Left lobe of liver (tissue), 2 donors: ENCODE data around the gene FOXE1. TPM values are rescaled to one million over a fixed set of nuclear protein-coding genes. Genes with fewer than 3 reads are reported as not detected.

ENCODE experiments used
- ATAC-seq: fragments of 200-7000 bp; cut with Tn5 transposase; one replicate; pipeline ENCODE4 v1.9.1; 2020; ENCODE audit warnings: mild to moderate bottlenecking, moderate library complexity
- DNase-seq: peaks from one replicate; pipeline ENCODE4 v3.0.0-alpha.2; 2020; ENCODE audit warnings: low spot score
- total RNA-seq: library from RNA; stranded (reverse); gene quantifications from one replicate; pipeline ENCODE4 v1.2.1, GENCODE V29; 2021
- donor health status: DM: no; HTN: no; CAD: no; lungs with moderate emphysema.
- donor health status: DM: no; HTN: yes; CAD: no.

FOXE1 gene
- total RNA-seq, 1 donor from 2014 or later: not detected

DNA sequence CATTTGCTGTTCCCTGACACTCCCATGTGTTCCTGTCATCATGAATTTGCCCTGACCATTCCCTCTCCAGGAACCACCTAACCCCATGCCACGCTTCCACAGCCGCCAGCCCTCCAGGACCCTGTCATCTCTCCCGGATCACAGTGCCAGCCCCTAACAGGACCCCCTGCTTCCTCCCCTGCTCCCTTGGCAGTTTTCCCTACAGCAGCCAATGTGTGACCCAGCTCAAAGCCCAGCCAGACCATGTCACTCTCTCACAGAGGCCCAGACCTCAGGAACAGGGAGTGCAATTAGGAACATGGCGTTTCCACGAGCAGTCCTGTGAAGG is 8.1 kb downstream of the FOXE1 start:
- DNase-seq: no peak
- ATAC-seq: no peak

DNA sequence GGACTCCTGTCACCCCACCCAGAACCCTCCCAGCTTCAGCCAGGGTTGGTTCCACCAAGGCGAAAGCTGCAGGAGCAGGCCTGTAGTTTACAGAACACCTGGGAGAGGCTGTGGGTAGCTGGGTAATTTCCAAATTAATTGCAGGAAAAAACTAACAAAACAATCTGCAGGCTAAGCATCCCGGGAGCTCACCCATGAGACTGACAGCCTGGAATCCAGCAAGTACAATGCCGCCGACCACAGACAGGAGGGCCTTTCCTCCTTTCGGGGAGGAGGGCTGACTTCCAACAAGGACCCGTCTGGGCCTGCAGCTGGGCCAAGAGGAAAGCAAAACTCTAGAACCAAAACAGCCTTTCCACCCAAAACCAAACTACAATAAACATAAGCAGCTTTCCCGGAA is 10.3 kb downstream of the FOXE1 start:
- DNase-seq (no peak), ATAC-seq (no peak)

DNA sequence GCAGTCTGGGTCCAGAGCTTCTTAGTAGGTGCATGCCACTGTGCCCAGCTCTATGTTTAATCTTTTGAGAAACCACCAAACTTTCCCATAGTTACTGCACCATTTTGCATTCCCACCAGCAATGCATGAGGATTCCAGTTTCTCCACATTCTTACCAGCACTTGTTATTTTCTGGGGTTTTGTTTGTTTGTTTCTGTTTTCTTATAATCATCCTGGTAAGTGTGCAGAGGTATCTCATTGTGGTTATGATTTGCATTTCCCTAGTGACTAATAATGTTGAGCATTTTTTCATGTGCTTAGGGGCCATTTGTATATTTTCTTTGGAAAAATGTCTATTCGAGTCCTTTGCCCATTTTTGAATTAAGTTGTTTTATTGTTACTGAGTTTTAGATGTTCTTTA is 11.4 kb downstream of the FOXE1 start:
- DNase-seq: no peak
- ATAC-seq: no peak

DNA sequence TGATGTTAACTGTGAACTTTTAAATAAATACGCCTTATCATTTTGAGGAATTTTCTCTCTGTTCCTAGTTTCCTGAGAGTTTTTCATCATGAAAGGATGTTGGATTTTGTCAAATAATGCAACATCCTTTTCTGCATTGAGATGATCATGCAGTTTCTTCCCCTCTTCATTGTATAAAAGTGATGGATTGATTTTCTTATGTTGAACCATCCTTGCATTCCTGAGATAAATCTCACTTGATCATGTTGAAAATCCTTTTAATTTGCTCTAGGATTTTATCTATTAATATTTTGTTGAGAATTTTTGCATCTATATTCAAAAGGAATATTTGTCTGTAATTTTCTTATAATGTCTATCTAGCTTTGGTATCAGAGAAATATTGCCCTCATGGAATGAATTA is 13.3 kb downstream of the FOXE1 start:
- ATAC-seq (no peak), DNase-seq (no peak)

DNA sequence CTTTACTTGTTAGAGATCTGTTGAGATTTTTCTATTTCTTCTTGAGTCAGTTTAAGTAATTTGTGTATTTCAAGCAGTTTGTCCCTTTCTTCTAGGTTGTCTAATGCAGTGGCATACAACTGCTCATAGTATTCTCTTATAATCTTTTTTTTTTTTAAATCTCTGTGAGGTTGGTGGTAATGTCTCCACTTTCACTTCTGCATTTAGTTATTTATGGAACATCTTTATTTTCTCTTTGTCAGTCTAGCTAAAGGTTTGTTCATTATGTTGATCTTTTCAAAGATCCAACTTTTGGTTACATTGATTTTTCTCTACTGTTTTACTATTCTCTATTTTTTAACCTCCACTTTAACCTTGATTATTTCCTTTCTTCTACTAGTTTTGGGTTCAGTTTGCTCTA is 13.8 kb downstream of the FOXE1 start:
- no peak for ATAC-seq
- DNase-seq: no peak

DNA sequence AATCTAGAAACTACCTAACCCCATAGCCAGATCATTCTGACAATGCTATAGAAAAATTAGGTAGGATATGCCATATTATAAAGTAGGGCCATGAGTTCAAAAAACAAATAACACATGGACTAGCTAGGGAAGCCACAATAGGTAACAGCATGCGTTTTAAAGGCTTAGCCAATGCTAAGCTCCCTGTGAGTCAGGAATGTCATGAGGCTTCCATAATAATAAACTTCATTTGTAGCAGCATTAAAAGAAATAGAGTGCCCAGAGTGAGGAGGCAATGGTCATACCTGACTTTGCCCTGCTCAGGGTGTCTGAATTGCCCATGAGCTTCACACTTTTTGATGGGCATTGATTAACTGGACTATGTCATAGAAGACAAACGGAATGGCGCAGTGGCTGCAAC is 15.8 kb downstream of the FOXE1 start:
- DNase-seq: no peak
- no peak for ATAC-seq

DNA sequence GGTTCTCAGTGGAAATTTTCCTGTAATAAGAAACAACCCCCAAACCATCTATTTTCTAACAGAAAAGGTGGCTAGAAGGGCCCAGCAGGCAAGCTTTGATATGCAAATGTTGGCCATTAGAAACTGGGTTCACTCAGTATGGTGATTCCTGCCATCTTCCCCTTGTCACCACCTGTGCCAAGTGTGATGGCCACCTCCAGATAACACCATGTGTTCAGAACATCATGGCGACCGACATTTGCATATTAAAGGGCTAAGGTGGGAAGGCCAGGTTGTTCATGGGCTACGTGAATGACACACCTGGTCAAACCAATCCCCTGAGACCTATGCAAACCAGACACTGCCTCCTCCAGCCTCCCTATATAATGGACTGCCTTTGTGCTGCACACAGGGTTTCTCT is 20.4 kb downstream of the FOXE1 start:
- ATAC-seq (no peak), DNase-seq (no peak)

DNA sequence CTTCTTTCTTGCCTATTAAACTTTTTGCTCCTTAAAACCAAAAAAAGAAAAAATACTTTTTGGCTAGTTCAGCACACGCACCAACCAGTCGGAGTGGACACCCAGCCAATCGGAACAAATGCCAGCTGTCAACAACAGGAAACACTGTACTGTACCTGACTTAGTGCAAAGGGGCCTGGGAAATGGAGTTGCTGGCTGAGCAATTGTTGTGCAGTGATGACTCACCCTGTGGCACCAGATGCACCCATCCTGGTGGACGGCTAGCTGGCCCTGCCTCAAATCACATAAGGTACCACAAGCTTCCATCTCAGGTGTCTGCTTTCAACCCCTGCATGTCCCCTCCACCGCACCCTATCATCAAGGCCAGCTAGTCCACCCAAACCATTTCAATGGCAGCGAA is 20.9 kb downstream of the FOXE1 start:
- DNase-seq (no peak), ATAC-seq (no peak)

DNA sequence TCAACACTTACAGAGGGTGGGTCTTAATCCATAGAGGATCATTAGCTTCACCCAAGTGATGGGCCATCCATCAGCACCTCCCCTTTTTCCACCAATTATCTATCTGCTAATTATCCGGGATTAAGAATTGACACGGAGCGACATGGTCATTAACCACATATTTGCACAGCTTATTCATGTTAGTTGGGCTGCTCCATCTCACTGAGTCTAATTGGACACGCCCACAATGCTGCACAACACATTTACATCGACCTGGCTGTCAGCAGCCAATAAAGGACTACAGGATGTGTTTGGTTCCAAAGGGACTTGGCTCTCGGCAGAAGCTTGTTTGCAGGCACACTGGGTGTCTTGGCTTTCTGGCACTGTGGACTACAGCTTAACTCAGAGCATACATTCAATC is 21.6 kb downstream of the FOXE1 start:
- DNase-seq (no peak), ATAC-seq (no peak)

DNA sequence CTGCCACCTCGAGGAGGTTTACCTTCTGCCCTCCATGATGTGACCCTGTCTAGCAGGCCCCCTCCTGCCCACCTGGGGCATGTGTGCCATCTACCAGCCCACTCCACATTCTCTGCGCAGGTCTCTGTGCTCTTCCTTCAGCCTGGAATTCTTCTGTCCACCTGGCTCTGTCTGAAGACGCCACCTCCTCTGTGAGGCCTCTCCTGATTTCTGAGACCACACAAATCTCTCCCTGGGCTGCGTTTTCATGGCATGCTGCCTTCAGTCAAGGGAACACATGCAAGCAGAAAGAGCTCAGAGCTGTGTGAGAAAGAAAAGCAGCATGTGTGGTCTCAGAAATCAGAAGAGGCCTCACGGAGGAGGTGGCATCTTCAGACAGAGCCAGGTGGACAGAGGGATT is 22.1 kb downstream of the FOXE1 start:
- DNase-seq: no peak
- ATAC-seq: no peak

DNA sequence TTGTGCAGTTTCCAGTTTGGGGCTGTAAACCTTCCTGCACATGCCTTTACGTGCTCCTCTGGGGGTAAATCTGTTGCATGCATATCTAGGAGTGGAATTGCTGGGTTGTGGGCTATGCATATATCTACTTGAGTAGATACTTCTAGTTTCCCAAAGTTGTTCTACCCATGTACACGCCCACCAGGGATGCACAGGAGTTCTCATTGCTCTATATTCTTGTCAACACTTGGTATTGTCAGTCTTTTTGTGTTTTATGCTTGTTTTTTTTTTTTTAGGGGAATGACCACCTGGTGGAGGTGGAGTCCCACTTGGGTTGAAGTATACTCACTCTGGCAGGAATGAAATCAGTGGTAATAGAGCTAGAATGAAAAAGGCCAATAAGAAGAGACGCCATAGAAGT is 23.0 kb downstream of the FOXE1 start:
- no peak for ATAC-seq
- DNase-seq: no peak

DNA sequence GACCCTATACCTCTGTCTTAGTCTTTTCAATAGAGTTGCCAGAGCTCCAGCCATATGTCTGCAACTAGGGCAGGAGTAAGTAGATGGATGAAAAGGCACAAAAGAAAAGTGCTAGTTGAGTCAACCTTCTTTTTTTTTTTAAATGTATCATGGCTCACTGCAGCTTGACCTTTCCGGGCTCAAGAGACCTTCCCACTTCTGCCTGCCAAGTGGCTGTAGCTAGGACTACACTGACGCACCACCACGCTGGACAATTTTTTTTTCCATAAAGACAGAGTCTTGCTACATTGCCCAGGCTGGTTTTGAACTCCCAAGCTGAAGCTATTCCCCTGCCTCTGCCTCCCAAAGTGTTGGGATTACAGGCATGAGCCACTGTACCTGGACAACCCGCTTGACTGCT is 27.3 kb downstream of the FOXE1 start:
- no peak for DNase-seq

DNA sequence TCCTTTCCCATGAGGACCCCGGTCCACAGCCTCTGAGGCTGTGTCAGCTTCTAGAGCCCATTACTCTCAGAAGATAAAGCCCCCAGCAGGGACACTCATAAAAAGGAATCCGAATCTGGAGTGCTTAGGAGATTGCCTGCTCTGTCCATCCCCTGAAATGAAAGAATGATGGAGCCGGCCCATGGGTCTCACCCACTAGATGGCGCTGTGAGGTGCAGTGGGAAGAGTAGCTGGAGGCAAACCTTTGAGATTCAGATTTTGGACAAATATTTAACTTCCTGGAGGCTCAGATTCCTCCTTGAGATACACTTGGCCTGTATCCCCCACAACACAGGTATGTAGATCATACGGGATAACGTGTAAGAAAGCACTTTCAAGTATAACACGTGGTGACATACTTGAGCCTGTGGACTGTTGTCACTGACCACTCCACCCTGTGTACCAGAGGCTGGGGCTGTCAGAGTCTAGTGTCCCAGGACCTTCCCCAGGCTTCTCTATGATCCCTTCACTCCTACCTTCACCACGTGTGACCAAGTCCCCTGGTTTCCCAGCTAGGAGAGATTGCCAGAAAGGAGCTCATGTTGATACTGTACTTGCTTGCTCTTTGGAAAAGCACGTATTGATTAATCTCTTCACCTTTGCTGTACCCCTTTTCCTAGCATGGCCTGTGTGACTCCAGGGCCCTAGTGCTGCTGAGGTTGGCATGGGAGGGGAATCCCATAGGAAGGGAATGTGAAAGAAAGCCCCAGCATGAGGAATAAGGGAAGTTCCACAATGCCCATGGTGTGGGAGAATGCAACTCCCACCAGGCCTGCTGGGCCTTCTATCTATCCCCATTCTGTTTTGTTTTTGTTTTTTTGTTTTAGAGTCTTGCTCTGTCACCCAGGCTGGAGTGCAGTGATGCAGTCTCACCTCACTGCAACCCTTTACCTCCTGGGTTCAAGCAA is 37.2 kb downstream of the FOXE1 start:
- peak; percentile 68 for ATAC-seq
- no peak for DNase-seq

More for the DNA sequence above, 27.3 kb downstream of the FOXE1 start:
- ATAC-seq: no peak

DNA sequence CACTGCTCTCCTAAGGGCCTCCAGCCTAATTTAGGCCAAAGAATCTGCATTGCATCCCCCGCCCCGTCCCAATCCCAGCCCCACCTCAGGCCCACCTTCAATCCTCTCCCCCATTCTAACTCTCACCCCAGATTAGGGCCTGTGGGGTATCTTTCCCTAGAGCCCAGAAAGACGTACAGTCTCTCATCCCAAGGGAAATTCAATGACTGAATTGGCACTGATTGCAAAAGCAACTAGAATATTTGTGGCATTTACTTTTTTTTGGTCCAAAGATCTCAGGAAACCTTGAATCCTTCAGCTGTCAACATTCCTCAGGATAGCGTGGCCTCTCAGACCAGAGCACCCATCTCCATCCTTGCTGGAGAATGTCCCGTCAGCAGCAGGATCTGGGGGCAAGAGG is 38.7 kb downstream of the FOXE1 start:
- ATAC-seq: no peak
- DNase-seq: no peak

DNA sequence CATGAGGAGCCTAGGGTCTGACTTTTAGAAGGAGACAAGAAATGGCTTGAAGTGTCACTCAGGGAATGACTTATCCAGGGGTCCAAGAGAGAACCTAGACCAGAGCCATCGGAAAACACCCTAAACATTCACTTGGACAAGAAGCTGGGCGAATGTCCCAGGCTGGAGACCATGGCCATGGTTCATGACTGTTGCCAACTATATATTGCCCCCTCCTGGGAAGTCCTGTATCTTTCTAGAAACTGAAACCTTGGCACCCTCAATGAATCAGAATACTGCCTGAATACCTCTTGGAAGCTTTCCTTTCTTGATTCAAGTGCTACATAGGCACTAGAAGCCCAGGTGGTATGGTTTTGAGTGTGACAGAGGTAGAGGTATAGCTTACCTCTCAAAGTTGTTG is 39.4 kb downstream of the FOXE1 start:
- DNase-seq (no peak), ATAC-seq (no peak)

DNA sequence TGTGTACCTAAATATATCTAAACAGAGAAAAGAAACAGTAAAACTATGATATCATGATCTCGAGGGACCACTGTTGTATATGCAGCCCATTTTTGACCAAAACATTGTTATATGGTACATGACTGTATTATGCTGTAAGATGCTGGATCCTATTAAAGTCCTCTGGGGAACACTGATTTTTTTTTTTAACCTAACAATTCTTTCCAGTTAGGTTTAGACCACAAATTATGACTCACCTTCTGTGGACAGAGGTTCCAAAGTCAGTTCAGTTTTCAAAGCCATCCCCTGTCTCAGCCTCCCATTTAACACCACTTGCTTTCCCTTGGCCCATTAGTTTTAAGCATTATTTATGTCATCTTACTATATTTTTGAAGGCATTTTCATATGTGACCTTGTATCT is 42.2 kb downstream of the FOXE1 start:
- ATAC-seq (no peak), DNase-seq (no peak)

DNA sequence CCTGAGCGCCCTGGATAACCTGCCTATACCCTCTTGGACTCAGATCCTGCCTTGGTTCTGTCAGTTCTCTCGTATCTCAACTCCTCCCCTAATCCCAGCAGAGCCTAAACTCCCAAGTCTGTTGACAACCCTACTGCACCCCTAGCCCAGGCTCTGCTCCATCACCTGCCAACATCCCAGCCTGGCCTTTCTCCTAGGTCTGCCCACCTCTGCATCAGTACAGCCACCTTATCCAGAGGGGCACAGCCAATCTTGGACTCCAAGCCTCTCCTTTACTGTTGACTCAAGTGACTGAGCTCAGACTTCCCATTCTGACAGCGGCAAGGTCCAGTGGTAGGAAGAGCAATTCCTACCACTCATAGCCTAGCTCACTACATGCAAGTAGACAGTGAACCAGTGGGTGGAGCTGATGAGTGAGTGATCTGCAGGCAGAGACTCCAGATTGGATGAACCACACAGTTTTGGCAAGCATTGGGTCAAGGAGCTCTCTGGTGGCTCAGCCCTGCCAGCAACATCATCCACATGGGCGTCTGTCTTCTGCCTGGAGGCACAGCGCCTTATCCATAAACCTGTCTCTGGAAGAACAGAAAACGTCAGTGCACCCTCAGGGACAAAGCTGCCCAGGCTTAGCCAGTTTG is 42.8 kb downstream of the FOXE1 start:
- peak; percentile 54 for ATAC-seq
- DNase-seq: no peak

DNA sequence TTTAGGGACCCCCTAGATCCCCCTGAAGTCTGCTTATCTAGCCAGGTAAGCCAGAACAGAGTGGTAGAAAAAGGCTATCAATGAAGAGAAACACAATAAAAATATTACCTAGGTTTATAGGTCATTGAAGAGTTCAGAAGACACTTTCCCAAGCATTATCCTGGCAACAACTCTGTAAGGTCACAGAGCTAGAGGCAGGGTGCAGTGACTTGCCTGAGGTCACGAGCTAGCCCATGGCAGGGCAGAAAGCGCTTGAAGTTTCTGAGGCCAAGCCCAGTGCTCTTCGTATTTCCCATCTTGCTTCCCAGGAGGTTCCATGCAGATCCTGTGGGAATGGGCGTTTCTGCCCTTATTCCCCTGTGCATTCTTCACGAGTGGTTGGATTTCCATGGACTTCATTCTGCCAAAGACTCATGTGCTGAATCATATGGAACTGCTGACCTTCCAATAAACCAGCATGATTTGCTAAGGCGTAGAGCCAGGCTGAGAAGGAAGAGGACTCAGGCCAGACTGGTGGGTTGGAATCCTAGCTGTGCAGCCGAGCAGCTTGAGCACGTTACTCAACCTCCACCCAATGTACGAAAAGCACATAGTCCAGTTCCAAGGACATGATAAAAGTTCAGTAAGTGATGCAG is 47.2 kb downstream of the FOXE1 start:
- peak; percentile 66 for ATAC-seq
- no peak for DNase-seq

DNA sequence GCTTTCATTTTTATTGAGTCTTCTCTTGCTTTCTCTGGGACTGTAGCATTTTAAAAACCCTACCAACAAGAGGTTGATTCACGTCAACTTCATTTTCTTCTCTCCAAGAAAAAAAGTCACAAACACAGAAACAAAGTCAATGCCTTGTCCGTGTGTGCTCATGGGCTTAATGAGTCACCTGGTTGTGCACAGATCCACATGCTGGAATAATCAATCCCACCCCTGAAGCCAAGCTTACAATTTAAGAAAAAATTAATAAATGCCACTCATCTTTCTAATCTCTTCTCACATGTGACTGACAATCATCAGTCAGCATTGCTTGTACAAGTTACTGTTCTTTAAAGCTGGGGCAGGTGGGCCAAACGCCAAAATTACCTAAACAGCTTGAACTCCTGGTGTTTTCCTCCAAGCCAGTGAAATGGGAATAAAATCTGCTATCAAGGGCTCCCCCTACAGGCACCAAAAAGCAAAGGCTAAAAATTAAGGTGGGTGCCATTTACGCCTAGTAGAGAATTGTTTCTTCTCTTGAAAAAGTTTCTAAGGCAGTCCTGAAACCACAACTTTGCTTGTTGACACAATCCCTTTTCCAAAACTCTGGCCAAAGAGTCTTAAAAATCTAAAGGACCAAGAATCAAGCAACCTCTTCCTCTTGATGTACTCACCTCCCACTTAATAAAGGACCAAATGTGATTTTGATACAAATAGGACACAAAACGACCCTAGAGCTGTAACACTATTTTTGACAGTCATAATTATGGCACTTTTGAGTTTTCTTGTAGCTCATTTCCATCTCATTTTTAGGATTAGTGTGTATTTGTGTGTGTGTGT is 47.9 kb downstream of the FOXE1 start:
- ATAC-seq (peak; percentile 87), DNase-seq (no peak)

DNA sequence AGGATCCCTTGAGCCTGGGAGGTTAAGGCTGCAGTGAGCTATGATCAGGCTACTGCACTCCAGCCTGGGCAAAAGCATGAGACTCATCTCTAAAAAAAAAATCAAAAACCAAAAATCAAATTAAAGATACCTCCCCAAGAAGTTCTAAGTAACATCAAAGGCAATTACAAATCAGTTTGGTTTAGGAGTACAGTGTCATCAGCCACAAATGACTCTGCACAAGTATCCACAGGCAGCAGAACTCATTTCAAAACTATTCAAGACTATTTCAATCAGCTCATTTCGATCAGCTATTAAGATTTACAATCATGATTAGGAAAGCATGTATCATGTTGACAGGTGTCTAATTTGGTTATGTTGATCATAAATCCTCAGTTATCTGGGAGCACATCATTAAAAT is 50.2 kb downstream of the FOXE1 start:
- DNase-seq (no peak), ATAC-seq (no peak)

DNA sequence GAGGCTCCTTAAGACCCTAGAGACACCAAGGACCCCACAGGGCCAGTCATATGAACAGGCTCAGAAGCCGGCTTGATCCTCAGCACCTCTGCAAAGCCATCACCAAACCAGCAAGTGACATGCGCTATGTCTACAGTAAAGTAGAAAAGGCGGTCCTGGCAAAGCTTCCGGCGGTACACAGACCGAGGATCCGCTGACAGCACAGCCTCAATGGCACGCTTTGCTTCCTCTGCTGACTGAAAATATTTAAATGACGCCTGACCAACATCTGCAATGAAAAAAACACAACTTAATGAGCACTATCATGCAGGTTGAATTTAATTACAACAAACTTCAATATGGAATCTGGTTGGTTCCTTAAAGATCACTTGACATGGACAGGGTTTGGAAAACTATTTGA is 51.7 kb downstream of the FOXE1 start:
- ATAC-seq (no peak), DNase-seq (no peak)
